K562 (cell line): ENCODE measurements around the gene TEPSIN.

Experiments used
- BACH1 ChIP-seq: fragments of 200-800 bp; sonication (Bioruptor generic); IDR thresholded peaks from 2 replicates; pipeline ENCODE4 v1.6.1; 2016; ENCODE audit warnings: missing genetic modification characterization, missing compliant biosample characterization
- CEBPZ ChIP-seq: fragments of 150-350 bp; IDR thresholded peaks from 2 replicates; pipeline ENCODE4 v1.6.1; 2014; ENCODE audit warnings: low read depth, mild to moderate bottlenecking, low read length, borderline replicate concordance
- CHD4 ChIP-seq: fragments of 200-600 bp; sonication (generic); IDR thresholded peaks from 3 replicates; pipeline ENCODE4 v1.6.1; 2012; ENCODE audit warnings: low read depth, mild to moderate bottlenecking, mixed read lengths, low read length, inconsistent platforms; ENCODE audit not compliant: insufficient read depth, insufficient replicate concordance, poor library complexity, severe bottlenecking
- CTCF ChIP-seq, 3 experiments: IDR thresholded peaks in 2 of 3; conservative IDR thresholded peaks in 1 of 3; 2 replicates each; pipeline ENCODE4 v1.5.1; 2011 to 2012; ENCODE audit warnings: low read length in 3 of 3, mild to moderate bottlenecking in 3 of 3, control low read depth in 2 of 3, improper control_type of control experiment in 1 of 3, inconsistent platforms in 1 of 3, low read depth in 1 of 3, mixed read lengths in 1 of 3, moderate library complexity in 1 of 3; ENCODE audit not compliant: insufficient read depth in 2 of 3
- HES1 ChIP-seq: fragments of 450-650 bp; IDR thresholded peaks from 2 replicates; pipeline ENCODE4 v1.6.1; 2016; ENCODE audit warnings: low read depth, mild to moderate bottlenecking, moderate library complexity
- IRF2 ChIP-seq: sonication (generic); formaldehyde crosslinking; IDR thresholded peaks from 2 replicates; pipeline ENCODE4 v1.8.1; 2022; ENCODE audit warnings: mild to moderate bottlenecking, missing genetic modification reagents
- MECOM ChIP-seq: fragments of 250-450 bp; sonication (Bioruptor Pico); IDR thresholded peaks from 2 replicates; pipeline ENCODE4 v1.8.0; 2022; ENCODE audit warnings: inconsistent platforms
- POLR2AphosphoS5 ChIP-seq: IDR thresholded peaks from 2 replicates; pipeline ENCODE4 v1.6.1; 2011; ENCODE audit warnings: mild to moderate bottlenecking, low read depth, low read length, moderate library complexity; ENCODE audit not compliant: control insufficient read depth, insufficient read depth
- SMAD1 ChIP-seq: fragments of 150-350 bp; IDR thresholded peaks from 2 replicates; pipeline ENCODE4 v1.6.1; 2014; ENCODE audit warnings: low read length, low read depth; ENCODE audit not compliant: partially characterized antibody
- ZBTB2 ChIP-seq: fragments of 450-650 bp; IDR thresholded peaks from 2 replicates; pipeline ENCODE4 v1.6.1; 2016; ENCODE audit warnings: antibody characterized with exemption
- ZC3H11A ChIP-seq: IDR thresholded peaks from 2 replicates; pipeline ENCODE4 v1.6.1; 2012; ENCODE audit warnings: low read depth, low read length, improper control_type of control experiment
- ZHX1 ChIP-seq: fragments of 150-350 bp; conservative IDR thresholded peaks from 2 replicates; pipeline ENCODE4 v1.6.1; 2014; ENCODE audit warnings: low read length
- ZNF217 ChIP-seq: sonication (generic); formaldehyde crosslinking; IDR thresholded peaks from 2 replicates; pipeline ENCODE4 v1.8.0; 2022; ENCODE audit warnings: mild to moderate bottlenecking, missing genetic modification reagents

- TF ChIP-seq CTCF (IDR thresholded peaks at IDR 0.05 in 2 of 3, conservative IDR thresholded peaks at IDR 0.05 in 1 of 3; ENCODE audit: insufficient read depth in 2 of 3, low read depth in 1 of 3, low read length in 3 of 3) (no peak), POLR2AphosphoS5 (no peak), ZBTB2 (no peak), IRF2 (no peak), ZNF217 (CRISPR knock-in tag) (no peak), HES1 (no peak), ZHX1 (no peak), MECOM (CRISPR knock-in tag) (no peak), CHD4 (no peak), CEBPZ (no peak), SMAD1 (no peak), ZC3H11A (no peak), BACH1 (tag) (no peak)
Observed at GRCh38 chr17:81238490-81238814, 403 bp downstream of the TEPSIN start.
